NCI-H1930 (cell line): ENCODE measurements around the gene SLC35E1.

ENCODE experiments used
- DNase-seq, 2 experiments: peaks; one replicate each; lab custom pipeline; 2025; lab: John Stamatoyannopoulos, UW

SLC35E1 gene

GRCh38 chr19:16598848-16599247 is 26.6 kb upstream of the SLC35E1 start:
- no peak for DNase-seq

- no peak for DNase-seq
Observed at GRCh38 chr19:16596399-16596798, 24.2 kb upstream of the SLC35E1 start.

GRCh38 chr19:16595097-16595496 is 22.9 kb upstream of the SLC35E1 start:
- DNase-seq, result no peak

- no peak for DNase-seq
Observed at GRCh38 chr19:16594681-16595091, 22.5 kb upstream of the SLC35E1 start.

- no peak for DNase-seq
Observed at GRCh38 chr19:16594131-16594586, 21.9 kb upstream of the SLC35E1 start.

- DNase-seq, result no peak
Observed at GRCh38 chr19:16593181-16593580, 21.0 kb upstream of the SLC35E1 start.

- no peak for DNase-seq
Observed at GRCh38 chr19:16591803-16592556, 19.8 kb upstream of the SLC35E1 start.

- DNase-seq, result no peak
Observed at GRCh38 chr19:16590876-16591802, 18.9 kb upstream of the SLC35E1 start.

GRCh38 chr19:16589917-16590316 is 17.7 kb upstream of the SLC35E1 start:
- DNase-seq, result no peak

GRCh38 chr19:16588824-16589577 is 16.8 kb upstream of the SLC35E1 start:
- no peak for DNase-seq

GRCh38 chr19:16587833-16588823 is 15.9 kb upstream of the SLC35E1 start:
- DNase-seq, result no peak

GRCh38 chr19:16586991-16587832 is 15.0 kb upstream of the SLC35E1 start:
- DNase-seq, result no peak

GRCh38 chr19:16586477-16586871 is 14.3 kb upstream of the SLC35E1 start:
- DNase-seq, result no peak

GRCh38 chr19:16585808-16586476 is 13.7 kb upstream of the SLC35E1 start:
- no peak for DNase-seq

GRCh38 chr19:16585094-16585801 is 13.0 kb upstream of the SLC35E1 start:
- no peak for DNase-seq

GRCh38 chr19:16584248-16585093 is 12.3 kb upstream of the SLC35E1 start:
- DNase-seq, result no peak

GRCh38 chr19:16582486-16583261 is 10.5 kb upstream of the SLC35E1 start:
- DNase-seq, result no peak
